HG02642 (cell line): ENCODE data around the gene RPL21.
"Not testable (repeated sequence)": the region's sequence is repeated elsewhere in the genome, so short reads cannot be mapped to it uniquely, and the experiment has no call there.

Source experiments
- ATAC-seq: cut with Tn5 transposase; IDR thresholded peaks from one replicate; pipeline ENCODE4 v1.9.1; 2021; ENCODE audit warnings: mild to moderate bottlenecking; ENCODE audit not compliant: unreplicated experiment, poor library complexity

RPL21 gene

GRCh38 chr13:27283906-27284493, 32.6 kb downstream of the RPL21 start:
- no peak for ATAC-seq

DNA sequence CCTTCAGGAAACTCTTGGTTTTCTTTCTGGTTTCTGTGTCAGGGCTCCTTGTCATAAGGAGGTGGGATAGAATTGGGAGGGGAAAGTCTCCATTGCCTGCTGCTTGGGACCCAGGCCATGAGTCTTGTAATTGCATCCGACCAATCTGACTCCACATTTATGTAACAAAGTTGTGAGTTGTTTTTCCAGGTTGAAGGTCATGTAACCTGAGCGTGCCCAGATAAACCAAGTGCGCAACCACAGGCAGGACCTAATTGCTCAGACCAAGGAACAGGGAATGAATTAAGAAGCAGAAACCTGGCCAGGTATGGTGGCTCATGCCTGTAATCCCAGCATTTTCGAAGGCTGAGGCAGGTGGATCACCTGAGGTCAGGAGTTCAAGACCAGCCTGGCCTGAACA, 37.0 kb downstream of the RPL21 start:
- no peak for ATAC-seq

- no peak for ATAC-seq
Observed at GRCh38 chr13:27289011-27289665, 37.8 kb downstream of the RPL21 start.

GRCh38 chr13:27290715-27291114, 39.4 kb downstream of the RPL21 start:
- ATAC-seq = no peak

GRCh38 chr13:27291967-27292366, 40.6 kb downstream of the RPL21 start:
- ATAC-seq = not testable (repeated sequence)

DNA sequence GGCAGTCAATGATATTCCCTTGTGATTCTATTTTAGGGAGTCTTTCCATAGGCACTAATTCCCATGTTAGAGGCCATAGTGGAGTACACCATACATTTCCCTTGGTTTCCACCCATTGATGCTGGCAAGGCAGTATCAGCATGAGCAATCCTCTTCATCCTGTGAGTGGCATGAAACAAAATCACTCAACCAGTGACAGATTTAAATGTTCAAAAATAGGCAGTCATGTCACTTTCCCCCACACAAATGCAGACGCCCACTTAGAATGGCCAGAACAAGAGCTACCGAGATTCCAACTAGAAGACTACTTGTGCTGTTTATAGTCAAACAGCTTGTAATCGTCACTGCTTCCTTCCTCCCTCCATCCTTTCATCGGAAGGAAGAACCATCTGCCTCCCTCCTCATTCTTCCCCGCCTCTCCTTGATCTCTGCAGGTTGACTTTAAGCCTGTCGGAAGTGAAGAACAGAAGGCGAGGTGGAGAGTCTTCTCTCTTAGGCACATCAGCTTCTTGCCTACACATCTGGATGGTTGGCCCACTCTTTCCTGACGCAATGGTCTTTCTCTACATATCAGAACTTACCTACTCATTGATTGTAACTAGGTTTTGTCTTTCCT, 41.8 kb downstream of the RPL21 start:
- no peak for ATAC-seq

DNA sequence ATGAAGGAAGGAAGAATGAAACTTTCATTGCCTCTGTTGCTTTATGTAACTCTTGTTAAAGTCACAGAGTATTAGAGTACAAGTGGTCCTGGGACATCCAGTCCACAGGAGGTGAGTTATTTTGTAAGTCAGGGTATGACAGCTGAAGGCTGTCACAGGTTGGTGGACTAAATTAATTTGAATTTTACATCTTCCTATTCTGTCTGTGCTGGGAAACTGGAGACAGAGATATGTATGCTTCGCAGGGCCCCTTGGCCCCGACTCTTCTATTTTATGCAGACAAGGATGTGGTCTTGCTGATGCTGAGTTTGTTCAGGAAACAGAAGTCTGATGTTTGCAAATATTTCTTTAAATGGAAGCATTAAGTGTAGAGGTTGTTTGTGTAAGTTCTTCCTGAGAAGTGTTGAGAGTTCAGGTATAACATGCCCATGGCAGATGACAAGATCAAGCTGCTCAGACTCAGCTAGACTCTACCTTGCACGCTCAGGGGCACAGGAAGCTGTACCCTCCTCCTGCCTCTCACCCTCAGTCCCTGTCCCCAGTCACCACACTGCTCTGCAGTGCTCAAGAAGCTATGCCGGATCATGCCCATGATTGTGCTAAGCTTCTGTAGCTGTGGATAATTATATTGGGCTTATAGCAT, 42.6 kb downstream of the RPL21 start:
- ATAC-seq = no peak

GRCh38 chr13:27295096-27295495, 43.7 kb downstream of the RPL21 start:
- no peak for ATAC-seq

GRCh38 chr13:27295660-27296059, 44.3 kb downstream of the RPL21 start:
- ATAC-seq = no peak

DNA sequence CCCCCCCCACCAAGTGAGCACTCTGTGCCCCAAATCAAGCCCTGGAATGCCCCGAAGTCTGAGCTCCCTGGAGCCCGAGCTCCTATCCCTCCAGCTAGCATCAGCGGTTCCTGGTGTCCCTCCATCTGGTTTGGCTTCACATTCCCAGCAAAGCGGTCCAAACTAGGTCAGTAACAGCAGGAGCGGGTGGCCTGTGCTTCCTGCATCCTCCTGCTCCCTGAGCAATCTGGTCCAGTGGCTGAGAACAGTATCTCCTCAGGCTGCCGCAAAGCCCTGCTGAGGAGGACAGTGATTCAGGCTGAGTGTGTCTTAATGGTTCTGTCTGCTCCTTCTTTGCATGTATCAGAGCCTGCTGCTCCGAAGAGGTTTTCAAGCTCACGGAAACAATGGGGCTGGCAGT, 45.1 kb downstream of the RPL21 start:
- ATAC-seq = no peak

DNA sequence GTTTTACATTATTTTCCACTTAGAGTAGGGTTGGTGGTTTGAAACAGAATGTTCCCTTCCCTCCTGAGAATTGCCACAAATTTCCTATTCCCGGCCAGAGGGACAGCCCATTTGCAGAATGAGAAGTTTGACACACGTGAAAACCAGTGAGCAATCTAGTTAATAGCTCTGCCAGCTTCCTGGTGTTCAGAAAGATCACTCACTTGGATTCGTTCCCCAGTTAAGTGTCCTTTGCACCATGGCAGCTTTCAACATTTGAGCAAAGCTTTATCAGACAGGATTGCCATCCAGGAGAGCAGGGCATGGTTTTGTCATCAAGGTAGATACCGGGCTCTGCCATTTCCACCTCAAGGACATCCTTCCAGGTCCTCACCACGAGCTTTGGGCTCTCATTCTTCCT, 47.5 kb downstream of the RPL21 start:
- ATAC-seq = no peak

DNA sequence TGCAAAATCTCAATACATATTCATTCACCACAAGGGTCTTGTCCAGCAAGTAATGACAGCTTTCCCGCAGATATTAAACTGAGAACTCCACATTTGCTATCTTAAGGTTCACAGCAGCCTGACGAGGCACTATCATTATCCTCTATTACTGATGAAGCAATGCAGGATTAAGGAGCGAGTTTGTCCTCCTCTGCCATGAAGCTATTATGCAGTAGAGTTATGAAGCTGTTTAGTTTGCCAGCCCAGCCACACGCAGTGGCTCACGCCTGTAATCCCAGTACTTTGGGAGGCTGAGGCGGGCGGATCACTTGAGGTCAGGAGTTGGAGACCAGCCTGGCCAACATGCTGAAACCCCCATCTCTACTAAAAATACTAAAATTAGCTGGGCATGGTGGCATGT, 49.0 kb downstream of the RPL21 start:
- ATAC-seq = not testable (repeated sequence)

GRCh38 chr13:27300941-27301586, 49.7 kb downstream of the RPL21 start:
- no peak for ATAC-seq

GRCh38 chr13:27302643-27303262, 51.4 kb downstream of the RPL21 start:
- ATAC-seq = no peak

GRCh38 chr13:27304099-27304498, 52.7 kb downstream of the RPL21 start:
- no peak for ATAC-seq

DNA sequence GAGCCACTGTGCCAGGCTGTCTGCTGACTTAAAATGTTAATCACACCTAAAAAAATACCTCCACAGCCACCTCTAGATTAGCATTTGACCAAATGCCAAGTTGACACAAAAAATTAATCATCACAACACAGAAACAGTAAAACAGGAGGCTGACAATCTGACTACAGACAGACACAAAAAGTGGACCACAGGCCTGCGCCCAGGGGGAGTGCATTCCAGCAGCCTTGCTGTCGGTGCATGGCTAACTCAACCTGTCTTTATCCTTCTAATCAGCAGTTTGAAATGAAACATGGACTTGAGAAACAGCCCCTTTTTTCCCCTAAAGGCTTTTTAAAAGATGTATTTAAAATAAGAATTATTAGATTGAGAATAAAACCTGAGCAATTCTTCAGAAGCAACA, 53.3 kb downstream of the RPL21 start:
- no peak for ATAC-seq
